ENCODE results near the gene LYST.
"Not testable (repeated sequence)": the region's sequence is repeated elsewhere in the genome, so short reads cannot be mapped to it uniquely, and the experiment has no call there.

LYST gene

DNA sequence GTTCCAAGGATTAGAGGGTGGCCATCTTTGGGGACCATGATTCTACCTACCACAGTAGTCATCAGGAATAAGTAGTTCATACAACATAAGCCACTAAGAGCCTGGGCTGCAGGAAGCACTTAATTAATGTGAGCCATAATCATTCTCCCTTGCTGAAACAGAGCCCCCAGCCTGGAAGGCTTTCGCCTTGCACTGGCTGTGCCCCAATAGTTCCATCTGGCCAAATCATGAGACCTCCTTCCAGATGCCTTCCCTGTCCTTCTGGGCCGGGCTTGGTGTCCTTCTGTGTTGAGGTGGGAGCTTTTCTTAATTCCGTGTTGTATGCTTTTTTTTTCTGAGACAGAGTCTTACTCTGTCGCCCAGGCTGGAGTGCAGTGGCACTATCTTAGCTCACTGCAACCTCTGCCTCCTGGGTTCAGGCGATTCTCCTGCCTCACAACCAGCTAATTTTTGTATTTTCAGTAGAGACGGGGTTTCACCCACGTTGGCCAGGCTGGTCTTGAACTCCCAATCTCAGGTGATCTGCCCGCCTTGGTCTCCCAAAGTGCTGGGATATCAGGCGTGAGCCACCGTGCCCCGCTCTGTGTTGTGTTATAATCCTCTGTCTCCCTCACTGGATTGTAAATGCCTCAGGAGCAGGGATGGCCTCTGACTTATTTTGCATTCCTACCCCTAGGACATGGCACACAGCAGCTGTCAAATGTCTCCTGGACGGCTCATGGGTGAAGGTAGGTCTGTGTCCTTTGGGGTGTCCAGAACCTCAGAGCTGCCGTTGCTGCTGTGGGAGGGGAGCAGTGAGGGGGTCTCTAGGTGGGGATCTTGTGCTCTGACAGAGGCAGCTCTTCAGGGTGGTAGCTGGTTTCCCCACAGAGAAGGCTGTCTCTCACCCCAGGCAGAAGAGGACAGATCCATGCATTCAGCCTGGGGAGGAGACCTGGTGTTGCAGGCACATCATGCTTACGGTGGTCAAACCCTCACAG lies 227.2 kb downstream of the LYST start:
- DNase-seq = no peak

DNA sequence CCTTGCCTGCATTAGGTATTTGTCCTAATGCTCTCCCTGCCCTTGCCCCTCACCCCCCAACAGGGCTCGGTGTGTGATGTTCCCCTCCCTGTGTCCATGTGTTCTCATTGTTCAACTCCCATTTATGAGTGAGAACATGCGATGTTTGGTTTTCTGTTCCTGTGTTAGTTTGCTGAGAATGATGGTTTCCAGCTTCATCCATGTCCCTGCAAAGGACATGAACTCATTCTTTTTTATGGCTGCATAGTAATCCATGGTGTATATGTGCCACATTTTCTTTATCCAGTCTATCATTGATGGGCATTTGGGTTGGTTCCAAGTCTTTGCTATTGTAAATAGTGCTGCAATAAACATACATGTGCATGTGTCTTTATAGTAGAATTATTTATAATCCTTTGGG lies 228.1 kb downstream of the LYST start:
- not testable (repeated sequence) for DNase-seq

DNA sequence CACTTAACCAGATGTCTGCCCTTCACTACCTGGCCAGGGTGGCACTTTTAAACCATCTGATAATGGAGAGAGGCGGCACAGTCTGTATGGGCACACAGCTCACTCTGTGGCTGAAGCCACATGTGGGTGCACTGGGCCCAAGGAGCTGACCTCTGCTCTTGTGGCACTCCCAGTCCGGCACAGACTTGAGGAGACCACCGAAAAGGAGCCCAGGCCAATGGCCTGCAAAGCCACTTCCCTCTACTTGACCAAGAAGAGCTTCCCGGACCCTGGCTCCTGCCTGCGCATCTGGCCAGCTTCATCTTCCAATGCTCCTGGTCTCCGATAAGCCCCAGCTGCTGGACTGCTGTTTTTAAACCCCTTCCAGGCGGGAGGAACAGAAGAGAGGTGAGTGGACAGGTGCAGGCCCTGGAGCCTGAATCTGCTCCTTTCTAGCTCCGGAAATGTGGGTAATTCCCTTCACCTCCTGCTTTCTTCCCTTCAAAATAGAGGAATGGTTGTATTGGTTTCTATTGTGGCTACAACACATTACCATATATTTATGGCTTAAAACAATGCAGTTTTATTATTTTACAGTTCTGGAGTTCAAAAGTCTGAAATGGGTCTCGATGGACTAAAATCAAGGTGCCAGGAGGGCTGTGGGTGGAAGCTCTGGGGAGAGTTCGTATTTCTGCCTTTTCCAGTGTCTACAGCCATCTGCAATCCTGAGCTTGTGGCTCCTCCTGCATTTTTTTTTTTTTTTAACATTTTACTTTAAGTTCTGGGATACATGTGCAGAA lies 228.8 kb downstream of the LYST start:
- DNase-seq = no peak

DNA sequence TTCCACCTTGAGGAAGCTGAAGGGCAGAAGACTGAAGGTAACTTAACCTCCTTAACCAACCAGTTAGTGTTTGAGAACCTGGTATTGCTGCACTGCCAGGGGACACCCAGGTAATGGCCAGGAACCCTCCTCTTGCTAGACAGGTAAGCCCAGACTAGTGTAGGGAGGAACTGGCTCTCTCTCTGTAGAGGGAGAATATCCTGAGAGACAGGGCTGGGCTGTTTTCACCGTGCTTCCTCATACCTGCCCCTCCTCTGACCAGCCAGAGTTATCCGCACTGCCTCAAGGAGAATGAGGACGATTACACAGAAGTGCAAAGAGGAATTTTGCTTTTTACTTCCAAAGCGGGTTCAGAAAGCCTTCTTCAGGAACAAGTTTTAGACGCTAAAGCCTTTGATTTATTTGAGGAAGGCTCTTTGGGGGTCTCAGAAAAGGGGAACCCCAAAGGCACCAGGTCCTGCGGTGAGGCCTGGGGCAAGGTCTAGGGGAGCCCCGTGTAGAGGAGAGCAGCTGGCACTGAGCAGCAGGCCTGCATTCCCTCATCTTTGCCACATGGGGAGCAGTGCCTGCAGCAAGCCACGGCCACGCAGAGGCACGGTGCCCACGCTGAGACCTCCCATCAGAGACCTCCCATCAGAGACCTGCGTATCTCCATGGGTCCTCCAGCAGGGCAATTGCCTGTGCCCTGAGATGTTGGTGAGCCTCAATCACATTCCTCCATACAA lies 230.6 kb downstream of the LYST start:
- no peak for DNase-seq

DNA sequence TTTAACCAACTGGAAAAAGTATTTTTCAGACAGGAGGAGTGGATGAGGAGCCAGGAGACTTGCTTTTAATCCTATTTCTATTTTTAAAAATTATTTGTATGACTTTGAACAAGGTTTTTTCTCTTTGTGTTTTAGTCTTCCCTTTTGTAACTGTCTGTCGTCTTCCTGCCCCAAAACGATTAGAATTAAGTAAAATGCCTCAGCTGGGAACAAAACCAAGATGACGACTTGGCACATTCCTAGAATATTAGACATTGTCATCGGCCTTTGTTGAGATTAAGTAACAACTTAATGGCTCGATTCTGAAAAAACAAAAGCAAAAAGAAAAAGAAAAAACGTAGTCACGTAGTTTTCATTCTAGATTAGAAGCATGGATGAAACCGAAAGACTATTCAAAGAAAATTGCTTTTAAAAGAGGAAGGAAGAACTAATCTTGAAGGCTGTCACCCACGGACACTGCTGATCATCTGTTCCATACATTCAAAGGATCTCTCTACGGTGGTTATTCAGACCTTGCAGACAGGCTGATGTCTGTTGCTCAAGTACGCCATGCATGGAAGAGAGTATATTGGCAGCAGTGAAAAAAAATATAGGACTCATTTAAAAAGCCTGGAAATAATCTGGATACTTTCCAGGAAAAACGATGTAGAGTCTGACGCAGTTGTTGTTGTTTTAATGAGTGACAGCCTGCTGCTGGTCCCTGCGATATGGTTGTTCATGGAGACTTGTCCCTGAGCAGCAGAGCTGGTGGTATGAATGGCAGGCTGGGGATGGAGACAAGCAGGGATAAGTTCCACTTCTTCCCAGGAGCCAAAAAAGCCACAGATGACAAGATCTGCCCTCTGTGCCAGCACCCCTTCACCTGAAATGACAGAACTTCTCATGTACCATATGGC lies 234.0 kb downstream of the LYST start:
- DNase-seq = peak in 1 of 51 donors; percentile 36

DNA sequence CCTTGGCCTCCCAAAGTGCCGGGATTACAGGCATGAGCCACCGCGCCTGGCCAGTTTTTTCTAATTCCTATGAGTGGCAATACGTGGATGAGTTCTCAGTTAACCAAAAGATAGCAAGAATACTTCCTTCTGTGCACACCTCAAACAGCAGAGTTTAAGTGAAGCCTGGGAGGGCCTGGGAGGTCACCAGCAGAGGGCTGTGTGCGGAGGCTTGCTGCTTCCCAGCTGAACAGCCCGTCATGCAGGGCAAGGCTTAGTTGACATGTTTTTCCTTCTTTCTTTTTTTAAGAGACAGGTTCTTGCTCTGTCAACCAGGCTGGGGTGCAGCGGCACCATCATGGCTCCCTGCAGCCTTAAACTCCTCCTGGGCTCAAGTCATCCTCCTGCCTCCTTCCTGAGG lies 234.9 kb downstream of the LYST start:
- DNase-seq = no peak

DNA sequence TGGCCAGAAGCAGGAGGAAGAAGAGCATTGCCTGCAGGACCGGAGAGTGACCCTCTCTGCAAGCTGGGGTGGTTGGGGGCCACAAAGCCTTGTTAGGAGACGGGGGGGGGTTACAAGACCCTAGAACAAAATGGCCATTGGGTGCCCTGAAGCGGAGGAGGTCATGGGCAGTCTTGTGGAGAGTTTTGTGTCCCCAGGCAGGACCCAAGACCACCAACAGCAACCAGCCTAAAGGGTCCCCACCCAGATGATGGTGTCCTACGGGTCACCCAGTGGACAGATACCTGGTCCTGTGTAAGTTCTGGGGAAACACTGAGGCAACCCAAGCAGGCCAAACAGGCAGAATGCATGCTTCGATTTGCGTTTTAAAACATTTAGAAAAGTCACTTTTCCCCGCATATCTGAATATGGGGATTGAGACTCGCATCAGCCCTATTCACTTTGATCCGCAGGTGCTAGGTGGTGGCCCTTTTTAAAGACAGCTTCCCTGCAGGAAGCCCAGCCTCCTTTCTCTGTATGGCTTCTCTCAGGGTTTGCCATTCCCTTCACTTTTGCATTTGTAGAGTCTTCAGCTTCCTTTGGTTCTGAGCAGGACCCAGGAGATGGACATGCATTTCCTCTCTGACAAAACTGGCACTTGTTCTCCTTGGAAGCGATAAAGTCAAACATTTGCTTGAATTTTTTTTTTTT lies 238.2 kb downstream of the LYST start:
- DNase-seq = no peak

DNA sequence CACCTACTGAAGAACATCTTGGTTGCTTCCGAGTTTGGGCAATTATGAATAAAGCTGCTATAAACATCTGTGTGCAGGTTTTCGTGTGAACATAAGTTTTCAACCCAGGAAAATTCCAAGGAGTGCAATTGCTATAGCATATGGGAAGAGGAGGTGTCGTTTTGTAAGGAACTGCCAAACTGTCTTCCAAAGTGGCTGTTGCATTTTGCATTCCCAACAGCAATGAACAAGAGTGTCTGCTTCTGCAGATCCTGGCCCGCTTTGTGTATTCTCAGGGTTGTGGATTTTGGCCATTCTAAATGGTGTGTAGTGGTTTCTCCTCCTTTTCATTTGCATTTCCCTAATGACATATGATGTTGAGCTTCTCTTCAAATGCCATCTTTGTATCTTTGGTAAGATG lies 240.9 kb downstream of the LYST start:
- no peak for DNase-seq

DNA sequence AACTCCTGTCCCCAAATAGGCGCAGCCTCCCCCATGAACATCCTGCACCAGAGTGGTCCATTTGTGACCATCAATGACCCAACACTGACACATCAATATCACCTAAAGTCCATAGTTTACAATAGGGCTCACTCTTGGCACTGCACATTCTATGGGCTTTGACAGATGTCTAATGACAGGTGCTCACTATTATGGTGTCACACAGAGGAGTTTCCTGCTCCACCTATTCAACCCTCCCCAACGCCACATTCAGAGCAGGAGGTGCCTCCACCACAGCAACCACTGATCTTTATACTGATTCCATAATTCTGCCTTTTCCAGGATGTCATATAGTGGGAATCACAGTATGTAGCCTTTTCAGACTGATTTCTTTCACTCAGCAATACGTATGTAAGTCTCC lies 241.4 kb downstream of the LYST start:
- DNase-seq = no peak

DNA sequence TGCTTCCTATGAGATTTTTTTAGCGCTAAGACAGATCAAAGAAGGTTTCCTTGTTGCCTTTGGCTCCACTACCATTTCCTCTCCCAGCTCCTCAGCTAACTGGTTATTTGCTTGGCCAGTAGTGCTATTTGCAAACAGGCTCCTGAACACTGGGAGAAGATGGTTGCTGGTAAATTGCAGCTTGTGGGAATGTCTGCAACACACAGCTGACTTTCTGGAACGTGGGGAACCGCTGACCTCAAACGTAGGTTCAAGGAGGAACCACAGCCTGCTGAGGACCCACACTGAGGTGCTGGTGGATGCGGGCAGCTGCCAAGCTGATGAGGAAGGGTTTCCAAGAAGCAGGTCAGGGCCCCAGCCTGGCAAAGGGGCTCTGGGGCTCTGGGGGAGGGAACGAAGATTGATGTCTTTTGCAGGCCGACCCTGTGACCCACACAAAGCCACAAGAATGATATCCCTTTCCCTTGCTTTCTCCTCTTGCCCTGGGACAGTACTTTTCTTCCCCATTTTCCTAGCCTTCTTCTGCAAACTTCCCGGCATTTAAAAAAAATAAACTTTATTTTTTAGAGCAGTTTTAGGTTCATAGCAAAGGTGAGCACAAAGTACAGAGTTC lies 241.9 kb downstream of the LYST start:
- DNase-seq = no peak

DNA sequence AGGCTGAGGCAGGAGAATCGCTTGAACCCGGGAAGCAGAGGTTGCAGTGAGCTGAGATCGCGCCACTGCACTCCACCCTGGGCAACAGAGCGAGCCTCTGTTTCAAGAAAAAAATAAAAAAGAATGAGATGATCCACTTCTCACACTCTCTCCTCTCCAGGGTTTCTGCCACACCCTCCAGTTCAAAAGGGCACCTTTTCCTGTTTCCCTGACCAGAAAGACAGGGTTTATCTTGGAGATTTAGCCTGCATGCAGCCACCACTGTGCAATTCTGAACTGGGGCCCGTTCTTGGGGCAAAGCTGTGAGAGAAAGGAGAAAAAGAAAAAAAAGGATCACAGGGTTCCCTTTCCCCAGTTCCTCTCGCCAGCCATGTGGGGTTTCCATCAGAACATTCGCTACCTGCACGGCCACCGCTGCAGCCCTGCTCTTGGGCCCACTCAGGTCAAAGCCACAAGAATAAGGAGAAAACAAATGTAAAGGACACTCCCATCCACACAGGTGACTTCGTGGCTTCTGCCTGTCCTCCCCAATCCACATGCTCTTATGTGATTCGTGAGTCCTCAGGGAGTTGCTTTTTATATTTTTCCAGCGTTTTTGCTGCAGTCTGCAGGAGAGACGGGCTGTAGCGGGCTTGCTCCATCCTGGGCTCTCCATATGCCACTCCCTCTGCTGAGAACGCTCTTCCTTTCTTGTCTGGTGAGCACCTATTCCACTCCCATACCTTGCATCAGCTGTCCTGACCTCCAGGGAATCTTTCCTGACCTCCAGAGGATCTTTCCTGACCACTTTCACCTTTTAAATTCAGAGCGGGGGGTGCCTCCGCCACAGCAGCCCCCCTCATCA lies 243.5 kb downstream of the LYST start:
- peak in 1 of 51 donors; percentile 38 for DNase-seq

DNA sequence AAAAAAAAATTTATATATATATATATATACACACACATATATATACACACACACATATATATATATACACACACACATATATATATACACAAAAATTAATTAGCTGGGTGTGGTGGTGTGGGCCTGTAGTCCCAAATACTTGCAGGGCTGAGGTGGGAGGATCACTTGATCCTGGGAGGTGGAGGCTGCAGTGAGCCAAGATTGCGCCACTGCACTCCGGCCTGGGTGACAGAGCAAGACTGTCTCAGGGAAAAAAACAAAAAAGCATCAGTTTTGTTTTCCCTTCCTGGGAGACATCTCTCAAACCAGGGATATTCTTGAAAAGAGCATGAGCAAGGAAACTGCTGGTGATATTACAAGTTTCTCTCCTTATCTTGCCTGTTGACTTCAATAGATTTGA lies 247.6 kb downstream of the LYST start:
- not testable (repeated sequence) for DNase-seq

DNA sequence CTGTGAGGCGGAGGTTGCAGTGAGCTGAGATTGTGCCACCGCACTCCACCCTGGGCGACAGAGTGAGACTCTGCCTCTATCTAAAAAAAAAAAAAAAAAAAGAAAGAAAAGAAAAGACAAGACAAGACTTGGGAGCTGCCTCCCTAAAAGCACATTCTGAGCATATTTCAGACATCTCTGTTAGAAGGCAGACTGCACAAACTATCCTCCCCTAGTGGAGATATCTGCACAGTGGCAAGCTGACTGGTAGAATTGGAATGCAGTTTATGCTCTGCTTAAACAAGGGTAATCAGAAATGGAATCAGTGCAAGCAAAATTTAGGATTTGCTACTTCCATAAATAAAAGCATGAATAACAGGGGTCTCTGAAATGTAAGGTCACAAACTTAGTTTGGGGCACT lies 248.9 kb downstream of the LYST start:
- peak in 1 of 51 donors; percentile 6 for DNase-seq

DNA sequence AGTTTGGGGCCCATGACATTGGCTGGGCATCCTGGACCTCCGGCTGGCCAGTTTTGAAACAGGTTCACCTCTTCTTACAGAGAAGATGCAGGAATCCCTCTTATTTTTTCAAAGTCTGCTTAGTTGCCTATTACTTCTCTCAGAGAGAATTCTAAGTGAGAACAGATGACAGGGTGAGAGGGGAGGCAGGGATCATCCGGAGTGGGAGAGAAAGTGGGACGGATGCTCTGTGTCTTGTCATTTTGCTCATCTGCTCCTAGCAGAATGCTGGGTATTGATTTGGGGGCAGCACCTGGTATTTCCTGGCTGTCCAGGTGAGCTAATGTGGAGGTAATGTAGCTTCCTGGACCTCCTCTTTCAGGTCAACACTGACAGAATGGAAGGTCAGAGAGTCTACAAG lies 249.6 kb downstream of the LYST start:
- DNase-seq = no peak

DNA sequence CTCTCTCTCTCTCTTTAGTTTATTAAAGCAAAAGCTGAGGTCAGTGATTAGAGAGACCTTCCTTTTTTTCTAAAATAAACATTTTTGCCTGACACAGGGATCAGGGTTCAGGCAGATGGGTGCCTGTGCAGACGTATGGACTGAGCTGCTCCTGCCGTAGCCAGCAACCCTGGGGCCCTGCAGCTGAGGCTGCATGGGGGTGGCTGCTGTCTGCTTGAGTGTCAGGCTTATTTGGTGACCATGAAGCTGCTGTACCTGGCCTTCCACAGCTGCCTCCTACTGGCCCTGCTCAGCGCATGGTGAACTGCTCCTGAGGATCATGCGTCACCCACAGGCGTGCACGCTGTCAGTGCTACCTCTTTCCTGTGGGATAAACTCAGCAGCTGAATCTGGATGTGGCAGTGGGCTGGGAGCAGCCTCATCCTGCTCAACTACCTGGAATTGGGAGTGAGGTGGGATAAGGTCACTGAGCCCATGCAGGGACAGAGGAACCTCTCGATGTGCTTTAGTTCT lies 252.2 kb downstream of the LYST start:
- DNase-seq = peak in 1 of 51 donors; percentile 1

DNA sequence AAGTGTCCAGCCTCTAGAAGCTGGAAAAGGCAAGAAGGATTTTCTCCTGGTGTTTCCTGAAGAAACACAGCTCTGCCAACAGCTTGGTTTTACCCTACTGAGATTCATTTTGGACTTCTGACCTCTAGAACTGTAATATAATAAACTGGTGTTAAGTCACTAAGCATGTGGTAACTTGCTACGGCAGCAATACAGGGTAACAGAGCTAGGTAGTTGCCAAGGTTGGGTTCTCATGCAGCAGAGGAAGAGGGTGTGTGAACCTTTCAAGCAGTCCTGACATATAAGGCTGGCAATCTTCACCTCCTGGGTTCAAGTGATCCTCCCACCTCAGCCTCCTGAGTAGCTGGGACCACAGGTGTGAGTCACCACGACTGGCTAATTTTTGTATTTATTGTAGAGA lies 253.1 kb downstream of the LYST start:
- DNase-seq = no peak

DNA sequence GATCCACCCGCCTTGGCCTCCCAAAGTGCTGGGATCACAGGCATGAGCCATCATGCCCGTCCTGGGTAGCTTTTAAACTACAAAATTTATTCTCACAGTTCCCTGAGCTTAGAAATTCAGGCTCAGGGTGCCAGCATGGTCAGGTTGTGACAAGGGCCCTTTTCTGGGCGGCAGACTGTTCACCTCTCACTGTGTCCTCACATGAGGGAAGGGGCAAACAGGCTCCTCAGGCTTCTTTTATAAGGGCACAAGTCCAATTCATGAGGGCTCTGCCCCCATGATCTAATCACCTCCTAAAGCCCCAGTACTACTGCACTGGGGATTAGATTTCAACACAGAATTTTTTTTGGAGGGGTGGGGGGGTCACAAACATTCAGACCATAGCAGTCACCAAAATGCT lies 253.9 kb downstream of the LYST start:
- DNase-seq = no peak

All from hypothalamus (tissue), 51 donors.